GM12801 (cell line): ENCODE measurements around the gene PRSS33.

Experiments
- TF ChIP-seq, protein P1 (sequence below): IDR thresholded peaks from one replicate; pipeline ENCODE4 v1.5.1; 2011; ENCODE audit warnings: control low read depth; ENCODE audit not compliant: insufficient read length; ENCODE audit errors: extremely low read depth

PRSS33 gene

DNA sequence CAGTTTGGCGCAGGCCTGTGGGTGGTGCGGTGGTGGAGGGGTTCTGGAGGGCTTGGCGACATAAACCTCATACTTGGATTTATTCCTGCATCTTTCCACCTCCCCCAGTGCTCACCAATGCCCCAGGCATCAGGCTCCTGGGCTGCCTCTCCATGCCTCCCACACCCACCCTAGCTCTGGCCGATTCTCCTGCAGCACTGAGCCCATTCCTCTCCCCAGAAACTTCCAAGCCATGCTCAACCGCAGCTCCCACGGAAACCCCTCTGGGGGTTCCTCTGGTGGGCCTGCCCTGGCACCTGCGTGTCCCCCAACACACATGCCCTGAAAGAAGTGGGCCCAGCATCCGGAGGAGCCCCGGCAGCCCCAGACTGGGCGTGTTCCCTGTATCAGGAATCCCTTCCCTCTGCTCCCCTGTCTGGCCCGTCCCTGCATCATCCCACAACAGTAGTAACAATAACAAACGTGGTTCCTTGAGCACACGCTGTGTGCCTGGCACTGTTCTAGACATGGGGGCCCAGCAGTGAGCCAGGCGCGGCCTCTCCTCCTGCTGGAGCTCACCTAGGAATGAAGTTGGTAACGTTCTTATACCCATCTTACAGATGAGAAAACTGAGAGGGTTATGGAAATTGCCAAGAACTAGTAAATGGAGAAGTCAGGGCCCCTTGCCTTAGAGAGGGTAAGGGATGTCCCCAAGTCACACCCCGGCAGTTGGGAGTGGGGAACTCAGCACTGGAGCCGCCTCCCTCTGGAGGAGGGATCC, 32.0 kb upstream of the PRSS33 start:
- TF ChIP-seq, protein P1, sequence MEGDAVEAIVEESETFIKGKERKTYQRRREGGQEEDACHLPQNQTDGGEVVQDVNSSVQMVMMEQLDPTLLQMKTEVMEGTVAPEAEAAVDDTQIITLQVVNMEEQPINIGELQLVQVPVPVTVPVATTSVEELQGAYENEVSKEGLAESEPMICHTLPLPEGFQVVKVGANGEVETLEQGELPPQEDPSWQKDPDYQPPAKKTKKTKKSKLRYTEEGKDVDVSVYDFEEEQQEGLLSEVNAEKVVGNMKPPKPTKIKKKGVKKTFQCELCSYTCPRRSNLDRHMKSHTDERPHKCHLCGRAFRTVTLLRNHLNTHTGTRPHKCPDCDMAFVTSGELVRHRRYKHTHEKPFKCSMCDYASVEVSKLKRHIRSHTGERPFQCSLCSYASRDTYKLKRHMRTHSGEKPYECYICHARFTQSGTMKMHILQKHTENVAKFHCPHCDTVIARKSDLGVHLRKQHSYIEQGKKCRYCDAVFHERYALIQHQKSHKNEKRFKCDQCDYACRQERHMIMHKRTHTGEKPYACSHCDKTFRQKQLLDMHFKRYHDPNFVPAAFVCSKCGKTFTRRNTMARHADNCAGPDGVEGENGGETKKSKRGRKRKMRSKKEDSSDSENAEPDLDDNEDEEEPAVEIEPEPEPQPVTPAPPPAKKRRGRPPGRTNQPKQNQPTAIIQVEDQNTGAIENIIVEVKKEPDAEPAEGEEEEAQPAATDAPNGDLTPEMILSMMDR: no peak

DNA sequence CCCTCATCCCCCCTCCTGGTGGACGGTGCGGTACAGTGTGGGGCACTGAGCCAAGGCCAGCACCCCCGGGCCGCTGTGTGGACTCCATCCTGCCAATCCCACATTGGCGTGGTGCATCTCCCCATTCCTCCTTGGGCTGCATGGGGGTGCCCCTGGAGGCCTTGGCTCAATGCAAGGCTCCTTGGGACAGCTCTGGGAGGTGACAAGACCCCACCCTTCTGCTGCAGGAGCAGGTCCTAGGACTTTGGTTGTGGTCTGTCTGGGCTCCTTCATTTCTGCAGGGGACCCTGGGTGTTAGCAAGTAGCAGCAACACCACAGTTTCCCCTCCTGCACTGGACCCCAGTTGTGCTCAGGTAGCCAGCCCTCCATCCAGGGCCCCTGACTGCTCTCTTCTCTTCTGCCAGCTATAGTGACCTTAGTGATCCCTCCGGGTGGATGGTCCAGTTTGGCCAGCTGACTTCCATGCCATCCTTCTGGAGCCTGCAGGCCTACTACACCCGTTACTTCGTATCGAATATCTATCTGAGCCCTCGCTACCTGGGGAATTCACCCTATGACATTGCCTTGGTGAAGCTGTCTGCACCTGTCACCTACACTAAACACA, 31.0 kb upstream of the PRSS33 start:
- TF ChIP-seq, protein P1: no peak

DNA sequence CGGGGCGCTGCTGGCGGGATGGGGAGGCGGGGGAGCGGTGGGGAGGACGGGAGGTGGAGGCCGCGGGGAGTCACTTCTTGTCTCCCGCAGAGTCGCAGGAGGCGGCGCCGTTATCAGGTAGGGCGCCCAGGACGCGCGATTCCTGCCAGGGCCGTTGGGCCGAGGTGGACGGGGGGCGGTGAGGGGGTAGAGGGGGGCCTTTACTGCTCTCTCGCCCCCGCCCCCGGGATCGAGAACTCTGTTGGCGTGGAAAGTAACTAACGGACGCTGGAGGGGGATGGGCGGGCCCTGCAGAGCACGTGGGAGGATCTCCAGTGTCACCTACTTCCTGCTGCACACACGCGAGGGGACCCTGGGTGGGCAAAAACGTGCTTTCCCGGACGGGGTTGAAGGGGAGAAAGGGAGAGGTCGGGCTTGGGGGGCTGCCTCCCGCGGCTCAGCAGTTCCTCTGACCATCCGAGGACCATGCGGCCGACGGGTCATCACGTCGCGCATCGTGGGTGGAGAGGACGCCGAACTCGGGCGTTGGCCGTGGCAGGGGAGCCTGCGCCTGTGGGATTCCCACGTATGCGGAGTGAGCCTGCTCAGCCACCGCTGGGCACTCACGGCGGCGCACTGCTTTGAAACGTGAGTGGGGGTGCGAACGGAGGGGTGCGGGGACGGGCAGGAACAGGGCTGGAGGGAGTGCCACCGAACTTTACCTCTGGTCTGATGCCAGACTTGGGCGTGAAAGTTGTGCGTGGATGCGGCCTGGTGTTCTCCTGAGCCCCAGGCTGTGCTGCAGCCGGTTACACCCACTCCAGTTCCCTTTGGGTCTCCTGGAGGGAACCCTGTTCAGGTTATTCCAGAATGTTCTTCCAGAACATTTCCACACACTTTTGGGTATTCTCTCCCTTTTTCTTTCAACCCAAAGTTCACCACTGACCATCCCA, 30.2 kb upstream of the PRSS33 start:
- TF ChIP-seq, protein P1: no peak

DNA sequence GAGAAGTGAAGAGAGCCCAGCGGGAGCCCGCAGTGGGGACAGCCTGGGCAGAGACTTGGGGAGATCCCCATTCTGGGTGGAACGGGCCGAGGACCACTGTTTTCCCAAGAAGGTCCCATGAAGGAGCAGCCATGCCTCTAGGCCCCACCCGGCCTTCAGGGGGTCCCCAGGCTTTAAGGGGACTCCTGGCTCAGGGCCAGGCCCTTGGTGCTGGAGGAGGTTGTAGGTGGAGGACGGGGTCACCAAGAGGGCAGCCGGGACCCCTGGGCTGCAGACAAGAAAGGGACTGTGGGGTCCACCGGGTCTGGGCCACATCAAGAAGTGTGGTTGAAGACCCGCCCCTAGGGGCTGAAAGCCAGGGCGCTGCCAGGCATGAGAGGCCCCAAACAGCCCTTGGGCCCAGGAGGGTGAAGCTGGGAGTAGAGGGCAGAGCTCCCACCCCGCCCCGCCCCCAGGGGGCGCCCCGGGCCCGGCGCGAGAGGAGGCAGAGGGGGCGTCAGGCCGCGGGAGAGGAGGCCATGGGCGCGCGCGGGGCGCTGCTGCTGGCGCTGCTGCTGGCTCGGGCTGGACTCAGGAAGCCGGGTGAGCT, 29.5 kb upstream of the PRSS33 start, which contains the start of gene PRSS21:
PRSS21 (plus strand) TSS at position 487 of the 589 bp plus-strand sequence; CDS start at position 519, 32 bp downstream.
- TF ChIP-seq, protein P1: no peak

DNA sequence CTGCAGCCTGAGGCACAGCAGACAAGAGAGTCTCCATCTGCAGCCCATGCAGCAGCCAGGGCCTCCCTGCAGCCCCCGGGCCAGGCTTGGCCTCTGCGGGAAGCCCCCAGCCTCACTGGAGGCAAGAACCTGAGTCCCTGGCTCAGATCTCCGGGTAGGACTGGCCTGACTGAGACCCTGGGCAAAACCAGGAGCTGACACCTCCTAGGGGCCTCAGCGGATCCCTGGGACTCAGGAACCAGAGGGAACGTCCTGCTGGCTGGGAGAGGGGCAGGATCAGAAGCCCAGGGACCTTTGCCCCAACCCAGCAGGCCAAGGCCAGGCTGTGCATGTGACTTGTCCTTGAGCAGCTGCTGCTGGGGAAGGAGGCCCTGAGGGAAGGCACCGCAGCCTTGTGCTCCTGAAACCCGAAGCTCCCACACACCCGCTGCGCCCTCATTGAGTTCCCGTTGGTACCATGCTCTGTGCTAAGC, 28.0 kb upstream of the PRSS33 start:
- TF ChIP-seq, protein P1: no peak

DNA sequence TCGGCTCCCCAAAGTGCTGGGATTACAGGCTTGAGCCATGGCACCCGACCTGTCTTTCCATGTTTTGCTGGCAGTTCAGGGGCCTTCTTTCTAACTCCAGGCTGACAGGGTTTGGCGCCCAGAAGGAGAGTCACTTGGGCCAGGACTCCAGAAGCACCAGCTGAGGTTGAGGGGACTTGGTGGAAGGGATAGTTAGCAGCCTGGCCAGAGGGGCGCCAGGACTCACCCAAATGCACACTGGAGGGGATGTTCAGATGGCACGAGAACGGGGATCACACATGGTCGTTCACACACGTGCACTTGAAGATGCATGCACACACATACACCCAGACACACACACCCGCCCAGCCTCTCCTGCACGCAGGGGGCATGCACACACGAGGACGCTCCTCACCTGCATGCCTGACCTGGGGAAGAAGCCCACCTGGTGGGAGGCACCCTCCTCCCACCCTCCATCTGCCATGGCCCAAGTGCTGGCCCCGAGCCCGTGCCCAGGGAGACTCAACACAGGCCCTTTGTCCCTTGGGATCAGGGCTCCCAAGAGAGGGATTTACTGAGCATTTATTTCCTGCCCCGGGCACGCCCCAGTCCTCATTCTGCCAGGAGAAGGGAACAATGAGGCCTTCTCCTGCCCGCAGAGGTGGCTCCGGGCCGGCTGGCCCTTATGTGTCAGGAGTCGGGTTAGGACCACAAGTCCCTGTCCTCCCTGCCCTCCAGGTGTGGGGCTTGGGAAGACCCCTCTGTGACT, 27.4 kb upstream of the PRSS33 start:
- TF ChIP-seq, protein P1: no peak
